DOHH2 (cell line): ENCODE measurements around the gene ST13.

Source experiments
- H3F3A ChIP-seq: fragments of 200-600 bp; sonication (generic), shearing (Covaris generic); 2 replicates; pipeline ENCODE4 v1.6.0; 2016; ENCODE audit warnings: antibody characterized with exemption, mild to moderate bottlenecking; ENCODE audit not compliant: control insufficient read depth, insufficient read depth
- H3K27ac ChIP-seq: fragments of 200-600 bp; sonication (generic); 2 replicates; pipeline ENCODE4 v1.5.1; 2014; ENCODE audit warnings: low read depth, mild to moderate bottlenecking, low read length, moderate library complexity
- H3K27me3 ChIP-seq: fragments of 200-600 bp; sonication (generic); 2 replicates; pipeline ENCODE4 v1.6.1; 2014; ENCODE audit warnings: mild to moderate bottlenecking, low read length, mixed read lengths; ENCODE audit not compliant: control insufficient read depth
- H3K36me3 ChIP-seq: fragments of 200-600 bp; sonication (generic); 2 replicates; pipeline ENCODE4 v1.6.1; 2014; ENCODE audit warnings: mild to moderate bottlenecking, low read length, moderate library complexity, mixed read lengths; ENCODE audit not compliant: control insufficient read depth
- H3K4me1 ChIP-seq: fragments of 200-600 bp; sonication (generic); 2 replicates; pipeline ENCODE4 v1.6.1; 2014; ENCODE audit warnings: mild to moderate bottlenecking, low read length, mixed read lengths; ENCODE audit not compliant: control insufficient read depth
- H3K4me2 ChIP-seq: fragments of 200-600 bp; sonication (generic); 2 replicates; pipeline ENCODE4 v1.6.0; 2014; ENCODE audit warnings: mild to moderate bottlenecking, low read length, moderate library complexity
- H3K4me3 ChIP-seq: fragments of 200-600 bp; sonication (generic); 2 replicates; pipeline ENCODE4 v1.5.1; 2014; ENCODE audit warnings: mild to moderate bottlenecking, low read length, mixed read lengths
- H3K79me2 ChIP-seq: fragments of 200-600 bp; sonication (generic); 2 replicates; pipeline ENCODE4 v1.6.1; 2014; ENCODE audit warnings: mild to moderate bottlenecking, low read length, mixed read lengths; ENCODE audit not compliant: control insufficient read depth
- H3K9me2 ChIP-seq: fragments of 200-600 bp; sonication (generic); replicated peaks from 2 replicates; pipeline ENCODE4 v1.6.1; 2014; ENCODE audit warnings: mild to moderate bottlenecking, low read length, mixed read lengths; ENCODE audit not compliant: control insufficient read depth
- H3K9me3 ChIP-seq: fragments of 200-600 bp; sonication (generic); 2 replicates; pipeline ENCODE4 v1.6.1; 2014; ENCODE audit warnings: antibody characterized with exemption, low read length, mixed read lengths; ENCODE audit not compliant: control insufficient read depth, insufficient read depth
- H4K20me1 ChIP-seq: fragments of 200-600 bp; sonication (generic); 2 replicates; pipeline ENCODE4 v1.6.0; 2014; ENCODE audit warnings: low read depth, mild to moderate bottlenecking, antibody characterized with exemption, low read length, moderate library complexity; ENCODE audit not compliant: control insufficient read depth, insufficient read depth
- EZH2phosphoT487 ChIP-seq: fragments of 200-600 bp; sonication (generic); IDR thresholded peaks from 2 replicates; pipeline ENCODE4 v1.6.1; 2017; ENCODE audit warnings: borderline replicate concordance, mild to moderate bottlenecking, antibody characterized with exemption, low read length, moderate library complexity, mixed read lengths
- TF ChIP-seq, protein P1 (sequence below): fragments of 200-600 bp; sonication (generic); IDR thresholded peaks from one replicate; pipeline ENCODE4 v1.5.1; 2014; ENCODE audit warnings: antibody characterized with exemption, mild to moderate bottlenecking, low read depth, low read length; ENCODE audit not compliant: poor library complexity, severe bottlenecking

The ST13 gene

GRCh38 chr22:40894417-40894816, 38.0 kb upstream of the ST13 start:
- peaks cover 4% of the 10 kb centered on the region for H3K36me3 ChIP-seq

DNA sequence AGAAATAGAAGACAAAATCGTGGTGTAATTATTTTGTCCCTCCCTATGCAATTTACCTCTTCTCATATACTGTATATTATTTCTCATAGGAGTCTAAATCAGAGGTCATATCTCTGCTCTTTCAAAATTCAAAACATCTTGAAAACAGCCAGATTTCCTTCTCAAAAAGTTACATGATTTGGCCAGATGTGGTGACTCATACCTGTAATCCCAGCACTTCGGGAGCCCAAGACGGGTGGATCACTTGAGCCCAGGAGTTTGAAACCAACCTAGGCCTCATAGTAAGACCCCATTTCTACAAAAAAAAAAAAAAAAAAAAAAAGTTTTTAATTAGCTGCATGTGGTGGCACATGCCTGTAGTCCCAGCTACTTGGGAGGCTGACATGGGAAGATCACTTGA, 34.4 kb upstream of the ST13 start:
- no peak overlapping the region for H3K4me2 ChIP-seq
- H3K9me2 ChIP-seq, result no peaks in the 10 kb centered on the region
- H4K20me1 ChIP-seq, result no peaks in the 10 kb centered on the region
- peaks cover 31% of the 10 kb centered on the region for H3K36me3 ChIP-seq
- H3F3A ChIP-seq, result no peaks in the 10 kb centered on the region
- H3K4me3 ChIP-seq, result no peak overlapping the region
- no peaks in the 10 kb centered on the region for H3K27me3 ChIP-seq
- no peaks in the 10 kb centered on the region for H3K79me2 ChIP-seq
- no peak for TF ChIP-seq EZH2phosphoT487
- TF ChIP-seq, protein P1, sequence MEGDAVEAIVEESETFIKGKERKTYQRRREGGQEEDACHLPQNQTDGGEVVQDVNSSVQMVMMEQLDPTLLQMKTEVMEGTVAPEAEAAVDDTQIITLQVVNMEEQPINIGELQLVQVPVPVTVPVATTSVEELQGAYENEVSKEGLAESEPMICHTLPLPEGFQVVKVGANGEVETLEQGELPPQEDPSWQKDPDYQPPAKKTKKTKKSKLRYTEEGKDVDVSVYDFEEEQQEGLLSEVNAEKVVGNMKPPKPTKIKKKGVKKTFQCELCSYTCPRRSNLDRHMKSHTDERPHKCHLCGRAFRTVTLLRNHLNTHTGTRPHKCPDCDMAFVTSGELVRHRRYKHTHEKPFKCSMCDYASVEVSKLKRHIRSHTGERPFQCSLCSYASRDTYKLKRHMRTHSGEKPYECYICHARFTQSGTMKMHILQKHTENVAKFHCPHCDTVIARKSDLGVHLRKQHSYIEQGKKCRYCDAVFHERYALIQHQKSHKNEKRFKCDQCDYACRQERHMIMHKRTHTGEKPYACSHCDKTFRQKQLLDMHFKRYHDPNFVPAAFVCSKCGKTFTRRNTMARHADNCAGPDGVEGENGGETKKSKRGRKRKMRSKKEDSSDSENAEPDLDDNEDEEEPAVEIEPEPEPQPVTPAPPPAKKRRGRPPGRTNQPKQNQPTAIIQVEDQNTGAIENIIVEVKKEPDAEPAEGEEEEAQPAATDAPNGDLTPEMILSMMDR, result no peak
- H3K9me3 ChIP-seq, result no peaks in the 10 kb centered on the region
- no peaks in the 10 kb centered on the region for H3K4me1 ChIP-seq
- no peak overlapping the region for H3K27ac ChIP-seq

More at GRCh38 chr22:40894417-40894816, 38.0 kb upstream of the ST13 start:
- no peak overlapping the region for H3K27ac ChIP-seq
- no peaks in the 10 kb centered on the region for H3F3A ChIP-seq
- H3K9me3 ChIP-seq, result no peaks in the 10 kb centered on the region
- H3K9me2 ChIP-seq, result no peaks in the 10 kb centered on the region
- H3K27me3 ChIP-seq, result no peaks in the 10 kb centered on the region
- no peak for TF ChIP-seq EZH2phosphoT487
- TF ChIP-seq, protein P1, result no peak
- H3K4me3 ChIP-seq, result no peak overlapping the region
- peaks cover 6% of the 10 kb centered on the region for H3K4me1 ChIP-seq
- no peaks in the 10 kb centered on the region for H3K79me2 ChIP-seq
- no peak overlapping the region for H3K4me2 ChIP-seq
- no peaks in the 10 kb centered on the region for H4K20me1 ChIP-seq

GRCh38 chr22:40889116-40889515, 32.7 kb upstream of the ST13 start:
- H3K4me1 ChIP-seq, result no peaks in the 10 kb centered on the region
- H3K36me3 ChIP-seq, result peaks cover 31% of the 10 kb centered on the region
- no peak overlapping the region for H3K27ac ChIP-seq
- no peaks in the 10 kb centered on the region for H3K9me2 ChIP-seq
- TF ChIP-seq, protein P1, result no peak
- TF ChIP-seq EZH2phosphoT487, result no peak
- no peaks in the 10 kb centered on the region for H3F3A ChIP-seq
- no peak overlapping the region for H3K4me2 ChIP-seq
- no peak overlapping the region for H3K4me3 ChIP-seq
- H4K20me1 ChIP-seq, result no peaks in the 10 kb centered on the region
- no peaks in the 10 kb centered on the region for H3K79me2 ChIP-seq
- H3K9me3 ChIP-seq, result no peaks in the 10 kb centered on the region
- no peaks in the 10 kb centered on the region for H3K27me3 ChIP-seq
